NCI-H82 treated with DMSO at 0.1 percent for 48 hours (cell line): ENCODE measurements around the gene F2R.

Experiments
- DNase-seq: peaks from one replicate; lab custom pipeline; 2025; ENCODE audit not compliant: unreplicated experiment; lab: John Stamatoyannopoulos, UW

F2R gene

GRCh38 chr5:76690037-76690679 is 25.8 kb upstream of the F2R start:
- no peak for DNase-seq

GRCh38 chr5:76690704-76691466 is 25.0 kb upstream of the F2R start:
- DNase-seq, result no peak

GRCh38 chr5:76691467-76692273 is 24.3 kb upstream of the F2R start:
- no peak for DNase-seq

- no peak for DNase-seq
These were observed 23.7 kb upstream of the F2R start for GRCh38 chr5:76692274-76692540.

GRCh38 chr5:76692651-76693050 is 23.3 kb upstream of the F2R start:
- peak; percentile 57 for DNase-seq

GRCh38 chr5:76693141-76693540 is 22.8 kb upstream of the F2R start:
- DNase-seq, result no peak

GRCh38 chr5:76694317-76694716 is 21.6 kb upstream of the F2R start:
- DNase-seq, result no peak

- DNase-seq, result no peak
These were observed 20.6 kb upstream of the F2R start for GRCh38 chr5:76695346-76695745.

GRCh38 chr5:76696251-76696650 is 19.7 kb upstream of the F2R start:
- no peak for DNase-seq

- DNase-seq, result no peak
These were observed 18.3 kb upstream of the F2R start for GRCh38 chr5:76697670-76698069.

GRCh38 chr5:76700571-76700970 is 15.4 kb upstream of the F2R start:
- DNase-seq, result no peak

- no peak for DNase-seq
These were observed 14.6 kb upstream of the F2R start for GRCh38 chr5:76701298-76701697.

GRCh38 chr5:76703707-76704106 is 12.2 kb upstream of the F2R start:
- DNase-seq, result no peak

GRCh38 chr5:76704131-76704663 is 11.7 kb upstream of the F2R start:
- DNase-seq, result no peak

GRCh38 chr5:76705574-76705973 is 10.4 kb upstream of the F2R start:
- no peak for DNase-seq

GRCh38 chr5:76709762-76710161 is 6.2 kb upstream of the F2R start:
- DNase-seq, result no peak

- no peak for DNase-seq
These were observed 4.9 kb upstream of the F2R start for GRCh38 chr5:76710991-76711390.

- DNase-seq, result no peak
These were observed 1.0 kb upstream of the F2R start for GRCh38 chr5:76714751-76715485.

GRCh38 chr5:76715486-76715735 is 515 bp upstream of the F2R start:
- DNase-seq, result no peak

GRCh38 chr5:76716456-76717157 is 681 bp downstream of the F2R start:
- no peak for DNase-seq
